SK-N-SH treated with all-trans-retinoic acid at 6 μM for 48 hours (cell line): ENCODE data around the gene TLCD1.

ENCODE experiments used
- BACH2 ChIP-seq: fragments of 250-450 bp; sonication (Bioruptor Pico); IDR thresholded peaks from 2 replicates; pipeline ENCODE4 v1.9.0; 2021; ENCODE audit warnings: mild to moderate bottlenecking, borderline replicate concordance
- CSRNP3 ChIP-seq: fragments of 250-450 bp; sonication (Bioruptor Pico); IDR thresholded peaks from 2 replicates; pipeline ENCODE4 v1.5.1; 2021; ENCODE audit warnings: mild to moderate bottlenecking, moderate library complexity
- ZFP3 ChIP-seq: fragments of 250-450 bp; sonication (Bioruptor Pico); IDR thresholded peaks from 2 replicates; pipeline ENCODE4 v1.5.0; 2020; ENCODE audit warnings: mild to moderate bottlenecking, moderate library complexity
- ZFP30 ChIP-seq: fragments of 450-650 bp; formaldehyde crosslinking; IDR thresholded peaks from 2 replicates; pipeline ENCODE4 v1.5.0; 2022; ENCODE audit warnings: mild to moderate bottlenecking, moderate library complexity
- ZNF70 ChIP-seq: fragments of 450-650 bp; formaldehyde crosslinking; IDR thresholded peaks from 2 replicates; pipeline ENCODE4 v1.5.0; 2020; ENCODE audit warnings: mild to moderate bottlenecking, moderate library complexity
- TF ChIP-seq, protein P1 (sequence below): fragments of 250-450 bp; sonication (Bioruptor Pico); IDR thresholded peaks from 2 replicates; pipeline ENCODE4 v1.8.0; 2020; ENCODE audit warnings: mild to moderate bottlenecking, moderate library complexity, borderline replicate concordance

DNA sequence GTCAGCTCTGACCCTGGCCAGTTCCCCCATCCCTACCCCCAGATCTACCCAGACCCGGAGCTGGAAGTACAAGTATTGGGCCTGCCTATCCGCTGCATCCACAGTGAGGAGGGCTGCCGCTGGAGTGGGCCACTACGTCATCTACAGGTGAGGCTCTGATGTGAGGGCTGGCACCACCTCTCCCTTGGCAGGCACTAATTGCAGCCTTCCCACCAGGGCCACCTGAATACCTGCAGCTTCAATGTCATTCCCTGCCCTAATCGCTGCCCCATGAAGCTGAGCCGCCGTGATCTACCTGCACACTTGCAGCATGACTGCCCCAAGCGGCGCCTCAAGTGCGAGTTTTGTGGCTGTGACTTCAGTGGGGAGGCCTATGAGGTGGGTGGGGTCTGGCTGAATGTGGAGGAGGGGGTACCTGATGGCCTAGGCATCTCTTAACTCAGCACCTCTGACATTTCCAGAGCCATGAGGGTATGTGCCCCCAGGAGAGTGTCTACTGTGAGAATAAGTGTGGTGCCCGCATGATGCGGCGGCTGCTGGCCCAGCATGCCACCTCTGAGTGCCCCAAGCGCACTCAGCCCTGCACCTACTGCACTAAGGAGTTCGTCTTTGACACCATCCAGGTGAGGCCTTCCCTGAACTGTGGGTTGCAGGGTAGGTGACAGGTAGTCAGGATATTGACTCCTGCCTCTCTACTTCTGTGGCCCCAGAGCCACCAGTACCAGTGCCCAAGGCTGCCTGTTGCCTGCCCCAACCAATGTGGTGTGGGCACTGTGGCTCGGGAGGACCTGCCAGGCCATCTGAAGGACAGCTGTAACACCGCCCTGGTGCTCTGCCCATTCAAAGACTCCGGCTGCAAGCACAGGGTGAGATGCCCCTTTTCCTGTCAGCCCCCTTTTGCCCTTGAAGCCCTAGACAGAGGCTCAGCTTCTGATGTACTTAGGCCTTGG lies 22.0 kb upstream of the TLCD1 start:
- TF ChIP-seq ZNF70 (no peak), BACH2 (CRISPR knock-in tag) (no peak), ZFP30 (CRISPR knock-in tag) (no peak), ZFP3 (no peak), CSRNP3 (CRISPR knock-in tag) (no peak)
- TF ChIP-seq, protein P1, sequence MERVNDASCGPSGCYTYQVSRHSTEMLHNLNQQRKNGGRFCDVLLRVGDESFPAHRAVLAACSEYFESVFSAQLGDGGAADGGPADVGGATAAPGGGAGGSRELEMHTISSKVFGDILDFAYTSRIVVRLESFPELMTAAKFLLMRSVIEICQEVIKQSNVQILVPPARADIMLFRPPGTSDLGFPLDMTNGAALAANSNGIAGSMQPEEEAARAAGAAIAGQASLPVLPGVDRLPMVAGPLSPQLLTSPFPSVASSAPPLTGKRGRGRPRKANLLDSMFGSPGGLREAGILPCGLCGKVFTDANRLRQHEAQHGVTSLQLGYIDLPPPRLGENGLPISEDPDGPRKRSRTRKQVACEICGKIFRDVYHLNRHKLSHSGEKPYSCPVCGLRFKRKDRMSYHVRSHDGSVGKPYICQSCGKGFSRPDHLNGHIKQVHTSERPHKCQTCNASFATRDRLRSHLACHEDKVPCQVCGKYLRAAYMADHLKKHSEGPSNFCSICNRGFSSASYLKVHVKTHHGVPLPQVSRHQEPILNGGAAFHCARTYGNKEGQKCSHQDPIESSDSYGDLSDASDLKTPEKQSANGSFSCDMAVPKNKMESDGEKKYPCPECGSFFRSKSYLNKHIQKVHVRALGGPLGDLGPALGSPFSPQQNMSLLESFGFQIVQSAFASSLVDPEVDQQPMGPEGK (CRISPR knock-in tag): no peak
